ENCODE data around the gene HRH2. TPM values are rescaled to one million over a fixed set of nuclear protein-coding genes. Genes with fewer than 3 reads are reported as not detected.

Gene HRH2
- total RNA-seq, 1 donor from 2014 or later: 1.2 TPM

GRCh38 chr5:175675873-175676272 lies 18.0 kb downstream of the HRH2 start:
- no peak for TF ChIP-seq CTCF (IDR thresholded peaks at IDR 0.05; ENCODE audit: unreplicated experiment)
- H3K36me3 Mint-ChIP-seq (ENCODE audit: insufficient read depth): no peaks in the 10 kb centered on the region
- peaks cover 17% of the 10 kb centered on the region for H3K4me1 Mint-ChIP-seq (ENCODE audit: low read depth)
- H3K9me3 Mint-ChIP-seq (ENCODE audit: low read depth): no peaks in the 10 kb centered on the region
- DNase-seq (ENCODE audit: low spot score, unreplicated experiment): no peak
- H3K27me3 Mint-ChIP-seq: peaks cover 24% of the 10 kb centered on the region
- no peak overlapping the region for H3K27ac Mint-ChIP-seq
- H3K4me3 Mint-ChIP-seq (ENCODE audit: low read depth): no peak overlapping the region

GRCh38 chr5:175677571-175677970 lies 19.7 kb downstream of the HRH2 start:
- Mint-ChIP-seq H3K36me3 (ENCODE audit: insufficient read depth) (no peaks in the 10 kb centered on the region), H3K9me3 (ENCODE audit: low read depth) (no peaks in the 10 kb centered on the region), H3K27me3 (peaks cover 24% of the 10 kb centered on the region), H3K4me3 (ENCODE audit: low read depth) (no peak overlapping the region), H3K4me1 (ENCODE audit: low read depth) (peaks cover 11% of the 10 kb centered on the region), H3K27ac (no peak overlapping the region)
- no peak for DNase-seq (ENCODE audit: low spot score, unreplicated experiment)
- TF ChIP-seq CTCF (IDR thresholded peaks at IDR 0.05; ENCODE audit: unreplicated experiment): no peak

DNA sequence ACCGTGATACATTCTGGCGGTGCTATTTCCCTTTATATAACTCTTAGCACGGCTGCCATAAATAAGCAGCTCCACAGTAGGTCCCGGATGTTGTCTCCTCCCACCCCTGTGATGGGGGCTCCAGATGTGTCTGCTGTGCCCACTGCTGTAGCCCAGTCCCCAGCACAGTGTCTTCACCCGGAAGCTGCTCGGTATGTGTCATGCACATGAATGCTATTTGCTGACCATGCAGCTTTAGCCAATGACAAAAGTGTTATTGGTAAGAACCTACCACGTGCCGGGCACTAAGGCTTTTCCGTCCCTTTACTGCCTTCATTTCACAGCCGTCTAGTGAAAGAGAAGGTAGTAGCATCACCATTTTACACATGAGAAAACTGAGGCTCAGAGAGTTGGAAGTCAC lies 20.2 kb downstream of the HRH2 start:
- no peak for DNase-seq (ENCODE audit: low spot score, unreplicated experiment)
- no peak for TF ChIP-seq CTCF (IDR thresholded peaks at IDR 0.05; ENCODE audit: unreplicated experiment)
- H3K36me3 Mint-ChIP-seq (ENCODE audit: insufficient read depth): no peaks in the 10 kb centered on the region
- peaks cover 21% of the 10 kb centered on the region for H3K27me3 Mint-ChIP-seq
- H3K4me1 Mint-ChIP-seq (ENCODE audit: low read depth): peaks cover 6% of the 10 kb centered on the region
- no peak overlapping the region for H3K27ac Mint-ChIP-seq
- H3K4me3 Mint-ChIP-seq (ENCODE audit: low read depth): no peak overlapping the region
- no peaks in the 10 kb centered on the region for H3K9me3 Mint-ChIP-seq (ENCODE audit: low read depth)

GRCh38 chr5:175679411-175679810 lies 21.5 kb downstream of the HRH2 start:
- H3K4me1 Mint-ChIP-seq (ENCODE audit: low read depth): peaks cover 4% of the 10 kb centered on the region
- H3K9me3 Mint-ChIP-seq (ENCODE audit: low read depth): no peaks in the 10 kb centered on the region
- DNase-seq (ENCODE audit: low spot score, unreplicated experiment): no peak
- H3K27me3 Mint-ChIP-seq: peaks cover 21% of the 10 kb centered on the region
- H3K4me3 Mint-ChIP-seq (ENCODE audit: low read depth): no peak overlapping the region
- no peak overlapping the region for H3K27ac Mint-ChIP-seq
- no peak for TF ChIP-seq CTCF (IDR thresholded peaks at IDR 0.05; ENCODE audit: unreplicated experiment)
- H3K36me3 Mint-ChIP-seq (ENCODE audit: insufficient read depth): peaks cover 3% of the 10 kb centered on the region

- no peak for TF ChIP-seq CTCF (IDR thresholded peaks at IDR 0.05; ENCODE audit: unreplicated experiment)
- Mint-ChIP-seq H3K9me3 (ENCODE audit: low read depth) (no peaks in the 10 kb centered on the region), H3K4me1 (ENCODE audit: low read depth) (peaks cover 4% of the 10 kb centered on the region), H3K27ac (no peak overlapping the region), H3K27me3 (peaks cover 25% of the 10 kb centered on the region), H3K36me3 (ENCODE audit: insufficient read depth) (peaks cover 3% of the 10 kb centered on the region), H3K4me3 (ENCODE audit: low read depth) (no peak overlapping the region)
- no peak for DNase-seq (ENCODE audit: low spot score, unreplicated experiment)
Observed at GRCh38 chr5:175680020-175680419, 22.1 kb downstream of the HRH2 start.

All from progenitor cell of endocrine pancreas (in vitro differentiated cells).